Epithelial cell of proximal tubule (primary cell): ENCODE data around the gene CHFR. TPM values are rescaled to one million over a fixed set of nuclear protein-coding genes. Genes with fewer than 3 reads are reported as not detected.
"Not testable (repeated sequence)": the region's sequence is repeated elsewhere in the genome, so short reads cannot be mapped to it uniquely, and the experiment has no call there.

ENCODE experiments used
- DNase-seq: peaks from one replicate; pipeline ENCODE4 v3.0.0-alpha.2; 2011; ENCODE audit warnings: low read depth
- H3K4me3 ChIP-seq: 2 replicates; pipeline ENCODE4 v1.5.1; 2011; ENCODE audit warnings: low read depth, mild to moderate bottlenecking, low read length
- total RNA-seq: library from RNA; depleted of rRNA; stranded (reverse); fragments of >200 nt; gene quantifications from 2 replicates; pipeline ENCODE4 v1.2.3, GENCODE V29; 2015
- TF ChIP-seq, protein P1 (sequence below): conservative IDR thresholded peaks from 2 replicates; pipeline ENCODE4 v1.5.1; 2012; ENCODE audit warnings: low read depth, mild to moderate bottlenecking, low read length

Gene CHFR
- total RNA-seq, 1 donor from 2014 or later: 26.2 TPM

DNA sequence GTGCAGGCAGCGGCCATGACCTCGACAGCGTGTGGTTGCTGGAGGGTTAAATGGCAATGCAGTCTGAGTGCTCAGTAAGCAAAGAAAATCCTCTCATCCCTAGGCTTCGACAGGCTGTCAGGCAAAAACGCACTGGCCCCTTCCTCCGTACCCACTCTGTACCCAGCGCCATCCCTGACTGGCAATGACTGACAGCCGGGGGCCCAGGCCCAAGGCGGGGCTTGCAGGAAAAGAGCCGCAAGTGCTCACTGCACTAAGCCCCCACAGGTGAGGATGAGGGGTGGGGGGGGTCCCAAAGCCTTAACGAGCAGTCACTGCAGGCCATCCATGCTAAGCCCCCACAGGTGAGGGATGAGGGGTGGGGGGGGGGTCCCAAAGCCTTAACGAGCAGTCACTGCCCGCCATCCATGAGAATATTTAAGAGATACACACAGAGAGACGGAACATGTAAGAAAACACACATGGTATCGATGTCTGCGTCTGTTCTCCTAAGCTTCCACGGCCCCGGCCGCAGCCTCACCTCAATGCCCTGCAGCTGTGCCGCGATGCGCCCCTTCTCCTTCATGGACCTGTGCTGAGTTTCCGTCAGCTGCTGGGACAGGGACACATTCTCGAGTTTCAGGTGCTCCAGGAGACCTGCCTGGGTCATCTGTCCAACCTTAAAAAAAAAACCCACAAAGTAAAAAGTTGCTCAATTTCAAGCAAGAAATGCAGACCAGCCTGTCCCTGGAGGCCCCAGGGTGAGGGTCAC lies 89.4 kb downstream of the CHFR start:
- no peak overlapping the region for H3K4me3 ChIP-seq
- TF ChIP-seq, protein P1, sequence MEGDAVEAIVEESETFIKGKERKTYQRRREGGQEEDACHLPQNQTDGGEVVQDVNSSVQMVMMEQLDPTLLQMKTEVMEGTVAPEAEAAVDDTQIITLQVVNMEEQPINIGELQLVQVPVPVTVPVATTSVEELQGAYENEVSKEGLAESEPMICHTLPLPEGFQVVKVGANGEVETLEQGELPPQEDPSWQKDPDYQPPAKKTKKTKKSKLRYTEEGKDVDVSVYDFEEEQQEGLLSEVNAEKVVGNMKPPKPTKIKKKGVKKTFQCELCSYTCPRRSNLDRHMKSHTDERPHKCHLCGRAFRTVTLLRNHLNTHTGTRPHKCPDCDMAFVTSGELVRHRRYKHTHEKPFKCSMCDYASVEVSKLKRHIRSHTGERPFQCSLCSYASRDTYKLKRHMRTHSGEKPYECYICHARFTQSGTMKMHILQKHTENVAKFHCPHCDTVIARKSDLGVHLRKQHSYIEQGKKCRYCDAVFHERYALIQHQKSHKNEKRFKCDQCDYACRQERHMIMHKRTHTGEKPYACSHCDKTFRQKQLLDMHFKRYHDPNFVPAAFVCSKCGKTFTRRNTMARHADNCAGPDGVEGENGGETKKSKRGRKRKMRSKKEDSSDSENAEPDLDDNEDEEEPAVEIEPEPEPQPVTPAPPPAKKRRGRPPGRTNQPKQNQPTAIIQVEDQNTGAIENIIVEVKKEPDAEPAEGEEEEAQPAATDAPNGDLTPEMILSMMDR: no peak
- DNase-seq: no peak

DNA sequence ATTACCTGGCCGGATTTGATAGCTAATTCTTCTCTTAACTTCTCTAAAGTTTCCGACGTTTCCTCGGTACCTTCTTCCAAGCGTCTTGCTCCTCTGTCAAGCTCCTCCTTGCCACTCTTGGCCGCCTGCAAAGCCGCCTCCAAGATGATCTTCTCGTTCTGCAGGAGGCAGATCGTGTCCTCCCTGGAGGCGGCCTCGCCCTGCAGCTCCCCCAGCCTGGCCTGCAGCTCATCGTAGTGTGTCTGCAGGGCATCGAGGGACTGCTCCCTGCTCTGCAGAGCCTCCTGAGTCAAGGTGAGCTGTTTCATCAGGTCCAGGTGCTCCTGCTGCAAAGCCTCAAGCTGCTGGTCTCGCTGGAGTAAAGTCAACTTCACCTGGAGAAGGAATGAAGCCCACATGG lies 91.6 kb downstream of the CHFR start:
- no peak overlapping the region for H3K4me3 ChIP-seq
- TF ChIP-seq, protein P1: no peak

DNA sequence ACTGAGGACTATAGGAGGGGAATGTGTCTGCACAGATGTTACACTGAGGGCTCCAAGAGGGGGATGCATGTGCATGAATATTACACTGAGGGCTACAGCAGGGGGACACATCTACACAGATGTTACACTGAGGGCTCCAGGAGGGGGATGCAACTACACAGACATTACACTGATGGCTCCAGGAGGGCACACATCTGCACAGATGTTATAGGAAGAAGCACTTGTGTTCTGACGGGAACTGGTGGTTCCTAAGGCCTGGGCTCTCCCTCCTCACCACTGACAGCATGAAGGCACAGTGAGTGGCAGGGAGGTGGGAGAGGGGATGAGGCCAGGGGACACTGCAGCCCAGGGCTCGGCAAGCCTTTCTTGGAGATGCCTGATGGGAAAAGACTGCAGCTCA lies 95.5 kb downstream of the CHFR start:
- DNase-seq, H3K4me3 ChIP-seq: not testable (repeated sequence)

More for the DNA sequence above, 91.6 kb downstream of the CHFR start:
- no peak for DNase-seq

DNA sequence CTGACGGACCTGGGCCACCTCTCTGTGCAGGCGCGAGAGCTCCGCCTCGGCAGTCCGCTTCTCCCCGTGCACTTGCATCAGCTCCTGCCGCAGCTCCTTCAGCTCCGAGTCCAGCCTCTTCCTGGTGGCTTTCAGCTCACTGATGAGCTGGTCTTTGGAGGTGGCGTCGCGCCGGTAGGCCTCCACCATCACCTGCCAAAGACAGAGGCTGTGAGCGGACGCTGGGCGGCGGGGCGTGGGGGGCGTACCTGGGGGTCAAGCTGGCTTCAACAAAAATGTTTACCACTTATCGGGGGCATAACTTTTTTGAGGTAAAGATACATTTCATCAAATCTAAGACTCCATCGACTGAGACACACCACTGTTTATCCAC lies 98.3 kb downstream of the CHFR start:
- TF ChIP-seq, protein P1: no peak
- DNase-seq: no peak
- H3K4me3 ChIP-seq: no peak overlapping the region

DNA sequence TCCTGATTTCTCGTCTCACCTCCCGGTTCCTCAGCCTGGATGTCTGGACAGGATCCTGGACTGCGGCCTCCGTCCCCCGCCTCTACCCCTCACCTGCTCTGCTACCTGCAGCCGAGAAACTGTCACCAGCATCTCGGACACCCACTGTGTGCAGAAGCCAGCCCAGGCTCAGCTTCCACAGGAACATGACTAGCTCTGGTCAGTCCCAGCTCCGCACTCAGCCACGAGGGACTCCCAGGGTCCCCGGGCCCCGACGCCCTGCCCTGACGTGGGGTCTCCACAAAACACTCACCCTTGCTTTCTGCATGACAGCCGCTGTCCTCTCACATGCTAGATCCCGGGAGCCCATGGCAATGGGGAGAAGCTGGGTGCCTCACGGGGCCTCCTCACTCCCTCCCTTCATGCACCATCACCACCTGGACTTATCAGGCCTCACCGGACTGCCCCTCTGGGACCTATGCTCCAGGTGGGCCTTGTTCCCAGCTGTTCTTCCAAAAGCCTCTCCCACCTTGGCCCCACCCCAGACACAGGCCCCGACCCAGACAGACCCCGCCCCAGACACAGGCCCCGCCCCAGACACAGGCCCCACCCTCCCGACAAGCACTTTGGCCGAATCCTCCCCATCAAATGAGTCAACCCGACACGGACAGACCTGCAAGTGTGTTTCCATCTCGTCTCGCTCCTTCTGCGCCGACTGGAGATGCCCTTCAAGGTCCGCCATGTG lies 98.9 kb downstream of the CHFR start:
- no peak for DNase-seq
- TF ChIP-seq, protein P1: no peak
- no peak overlapping the region for H3K4me3 ChIP-seq

DNA sequence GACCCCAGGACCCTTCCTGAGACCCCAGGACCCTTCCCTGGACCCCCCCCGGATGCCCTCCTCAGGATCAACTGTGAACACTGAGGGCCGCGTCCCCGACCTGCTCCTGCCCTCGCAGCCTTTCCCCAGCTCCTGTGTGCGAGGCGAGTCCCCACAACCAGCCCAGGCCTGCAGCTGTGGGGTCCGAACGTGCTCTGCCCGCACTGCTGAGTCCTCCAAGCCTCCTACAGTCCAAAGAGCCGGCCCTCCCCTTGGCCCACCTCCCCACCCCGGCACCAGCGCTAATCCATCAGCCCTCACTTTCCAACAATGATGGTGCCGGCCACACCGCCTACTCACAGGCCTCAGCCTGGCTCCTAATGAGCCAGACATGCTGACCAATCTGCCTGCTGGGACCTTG lies 99.5 kb downstream of the CHFR start:
- no peak overlapping the region for H3K4me3 ChIP-seq
- TF ChIP-seq, protein P1: no peak
- DNase-seq: no peak

DNA sequence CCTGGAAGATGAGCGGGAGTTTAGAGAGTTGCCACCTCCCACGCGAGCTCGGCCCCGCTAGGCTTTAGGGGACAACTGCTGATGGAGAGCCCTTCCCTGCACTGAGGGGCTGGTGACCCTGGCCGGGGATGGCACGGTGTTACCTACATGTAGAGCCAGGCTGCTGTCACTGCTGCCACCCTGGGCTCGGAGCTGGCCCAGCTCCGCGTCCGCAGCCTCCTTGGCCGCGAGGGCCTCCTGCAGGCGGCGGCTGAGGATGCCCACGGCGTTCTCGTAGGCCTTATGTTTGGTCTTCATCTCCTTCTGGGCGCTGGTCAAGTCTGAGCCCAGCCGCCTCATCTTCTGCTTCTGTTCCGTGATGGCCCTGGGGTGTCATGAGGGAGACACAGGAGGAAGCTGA lies 101.2 kb downstream of the CHFR start:
- DNase-seq: no peak
- no peak overlapping the region for H3K4me3 ChIP-seq
- TF ChIP-seq, protein P1: no peak
